GM23248 (cell line): ENCODE measurements around the gene ITGAD. TPM values are rescaled to one million over a fixed set of nuclear protein-coding genes. Genes with fewer than 3 reads are reported as not detected.
A peak's percentile ranks its signal among the peaks of the same experiment; 100 is the strongest.

Source experiments
- DNase-seq: peaks from one replicate; pipeline ENCODE4 v3.0.0-alpha.2; 2015
- H2AFZ ChIP-seq: fragments of 200-600 bp; sonication (generic); 2 replicates; pipeline ENCODE4 v1.6.1; 2016; ENCODE audit warnings: antibody characterized with exemption
- H3F3A ChIP-seq: fragments of 200-600 bp; sonication (generic); 2 replicates; pipeline ENCODE4 v1.6.1; 2016; ENCODE audit warnings: mild to moderate bottlenecking, antibody characterized with exemption, mixed run types; ENCODE audit not compliant: insufficient read depth
- H3K27ac ChIP-seq: fragments of 200-600 bp; sonication (generic); 2 replicates; pipeline ENCODE4 v1.5.1; 2016; ENCODE audit warnings: mild to moderate bottlenecking
- H3K27me3 ChIP-seq: fragments of 200-600 bp; sonication (generic); replicated peaks from 2 replicates; pipeline ENCODE4 v1.6.1; 2016; ENCODE audit warnings: mild to moderate bottlenecking; ENCODE audit not compliant: insufficient read depth
- H3K36me3 ChIP-seq: fragments of 200-600 bp; sonication (generic); 2 replicates; pipeline ENCODE4 v1.6.1; 2016; ENCODE audit warnings: low read depth, mild to moderate bottlenecking
- H3K4me1 ChIP-seq: fragments of 200-600 bp; sonication (generic); 2 replicates; pipeline ENCODE4 v1.6.1; 2016; ENCODE audit warnings: mild to moderate bottlenecking; ENCODE audit not compliant: insufficient read depth
- H3K4me2 ChIP-seq: fragments of 200-600 bp; sonication (generic); one replicate; pipeline ENCODE4 v1.6.1; 2016; ENCODE audit warnings: mild to moderate bottlenecking; ENCODE audit not compliant: unreplicated experiment
- H3K4me3 ChIP-seq: fragments of 200-600 bp; sonication (generic); 2 replicates; pipeline ENCODE4 v1.5.1; 2016; ENCODE audit warnings: mild to moderate bottlenecking
- H3K79me2 ChIP-seq: fragments of 200-600 bp; sonication (generic); 2 replicates; pipeline ENCODE4 v1.6.1; 2016; ENCODE audit warnings: mild to moderate bottlenecking; ENCODE audit not compliant: insufficient read depth
- H3K9ac ChIP-seq: fragments of 200-600 bp; sonication (generic); 2 replicates; pipeline ENCODE4 v1.6.1; 2016; ENCODE audit warnings: mild to moderate bottlenecking
- H3K9me2 ChIP-seq: fragments of 200-600 bp; sonication (generic); 2 replicates; pipeline ENCODE4 v1.6.1; 2016; ENCODE audit warnings: mixed run types, mild to moderate bottlenecking, moderate library complexity; ENCODE audit not compliant: insufficient read depth
- H3K9me3 ChIP-seq: fragments of 200-600 bp; sonication (generic); one replicate; pipeline ENCODE4 v1.6.1; 2017; ENCODE audit warnings: low read depth
- H4K20me1 ChIP-seq: fragments of 200-600 bp; sonication (generic); 2 replicates; pipeline ENCODE4 v1.6.0; 2016; ENCODE audit not compliant: insufficient read depth
- EZH2 ChIP-seq: fragments of 200-600 bp; sonication (generic); IDR thresholded peaks from 2 replicates; pipeline ENCODE4 v1.6.1; 2018; ENCODE audit warnings: antibody characterized with exemption, mild to moderate bottlenecking; ENCODE audit not compliant: insufficient read depth, poor library complexity, severe bottlenecking
- EZH2phosphoT487 ChIP-seq: fragments of 200-600 bp; sonication (generic); IDR thresholded peaks from 2 replicates; pipeline ENCODE4 v1.6.1; 2018; ENCODE audit warnings: antibody characterized with exemption, moderate library complexity, mild to moderate bottlenecking, low read depth; ENCODE audit not compliant: insufficient read depth
- WGBS, 2 experiments: methylation state at CpG; one replicate each; pipeline ENCODE4 v1.1.6; 2015 to 2017; ENCODE audit warnings: low lambda C conversion rate in 2 of 2, low coverage in 1 of 2; ENCODE audit errors: missing lambda C conversion rate in 2 of 2; 5-methylcytosine and 5-hydroxymethylcytosine counted together
- in situ Hi-C: fragments of 300-500 bp; cut with MboI; formaldehyde crosslinking; loops from 2 replicates; pipeline ENCODE4 v1.15.0; 2020
- polyA plus RNA-seq: library from polyadenylated mRNA; unstranded; fragments of >200 nt; fragmentation: Nextera tagmentation; extraction: Ambion mirVana; gene quantifications from 2 replicates; pipeline ENCODE4 v1.2.1, GENCODE V29; 2016
- total RNA-seq: library from RNA; depleted of rRNA; stranded (reverse); fragments of >200 nt; shearing (Covaris generic); gene quantifications from 2 replicates; pipeline ENCODE4 v1.2.3, GENCODE V29; 2014

The ITGAD gene
- total and polyA plus RNA-seq, 2 experiments from 2014 or later: not detected

DNA sequence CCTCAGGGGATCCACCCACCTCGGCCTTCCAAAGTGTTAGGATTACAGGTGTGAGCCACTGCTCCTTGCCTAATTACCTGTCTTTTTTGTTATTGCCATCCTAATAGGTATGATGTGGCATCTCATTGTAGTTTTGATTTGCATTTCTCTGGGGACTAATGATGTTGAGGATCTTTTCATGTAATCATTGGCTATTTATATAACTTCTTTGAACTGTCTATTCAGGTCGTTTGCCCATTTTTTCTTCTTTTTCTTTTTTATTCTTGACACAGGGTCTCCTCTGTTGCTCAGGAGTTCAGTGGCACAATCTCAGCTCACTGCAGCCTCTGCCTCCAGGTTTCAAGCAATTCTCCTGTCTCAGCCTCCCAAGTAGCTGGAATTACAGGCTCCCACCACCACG is 77.5 kb downstream of the ITGAD start:
- Histone ChIP-seq H3K9ac (peak overlapping the region; percentile 90), H4K20me1 (no peaks in the 10 kb centered on the region), H3K79me2 (peaks cover 28% of the 10 kb centered on the region), H3K27ac (peak overlapping the region; percentile 88), H3K36me3 (peaks cover 20% of the 10 kb centered on the region), H3K4me3 (peak overlapping the region; percentile 86), H3K27me3 (no peaks in the 10 kb centered on the region), H3K4me2 (peak overlapping the region; percentile 90), H3K9me3 (no peaks in the 10 kb centered on the region), H3K4me1 (peaks cover 6% of the 10 kb centered on the region; the same call in 1 of the 2 replicates), H3F3A (peaks cover 28% of the 10 kb centered on the region), H2AFZ (peak overlapping the region; percentile 65), H3K9me2 (no peaks in the 10 kb centered on the region)
- whole genome bisulfite sequencing, 2 experiments: 75 to 81% methylated on average over 3 of the region's 3 CpGs
- no peak for DNase-seq
- in situ Hi-C loops: no loop called here
- TF ChIP-seq EZH2phosphoT487 (no peak), EZH2 (no peak)

DNA sequence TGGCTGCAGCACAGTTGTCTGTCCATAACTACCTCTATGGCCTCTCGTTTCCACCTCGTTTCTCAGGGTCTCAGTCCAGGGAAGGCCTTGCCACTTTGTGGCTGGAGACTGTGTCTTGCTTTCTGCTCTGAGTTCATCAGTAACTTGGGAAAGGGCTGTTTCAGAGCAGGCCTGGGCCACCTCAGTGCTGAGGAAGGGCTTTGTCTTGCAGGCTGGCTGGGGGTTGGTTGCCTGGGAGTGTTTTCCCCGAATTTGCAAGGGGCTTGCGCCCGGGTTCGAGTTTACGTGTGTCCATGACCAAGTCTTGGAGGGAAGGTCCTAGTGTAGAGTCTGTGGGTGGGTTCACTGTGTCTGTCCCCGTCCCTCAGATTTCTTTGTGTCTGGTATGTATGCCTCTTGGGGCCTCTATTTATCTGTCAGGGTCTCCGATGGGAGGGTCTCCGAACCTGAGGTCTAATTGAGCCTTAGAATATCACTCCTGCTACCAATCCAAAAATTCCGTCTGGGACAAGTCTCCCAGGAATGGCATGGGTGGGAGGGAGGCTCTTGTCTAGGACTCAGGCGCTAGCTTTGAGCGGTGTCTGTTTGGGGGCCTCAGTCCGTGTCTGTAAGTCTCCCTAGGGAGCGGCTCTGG is 78.2 kb downstream of the ITGAD start:
- H3K79me2 ChIP-seq: peaks cover 30% of the 10 kb centered on the region

DNA sequence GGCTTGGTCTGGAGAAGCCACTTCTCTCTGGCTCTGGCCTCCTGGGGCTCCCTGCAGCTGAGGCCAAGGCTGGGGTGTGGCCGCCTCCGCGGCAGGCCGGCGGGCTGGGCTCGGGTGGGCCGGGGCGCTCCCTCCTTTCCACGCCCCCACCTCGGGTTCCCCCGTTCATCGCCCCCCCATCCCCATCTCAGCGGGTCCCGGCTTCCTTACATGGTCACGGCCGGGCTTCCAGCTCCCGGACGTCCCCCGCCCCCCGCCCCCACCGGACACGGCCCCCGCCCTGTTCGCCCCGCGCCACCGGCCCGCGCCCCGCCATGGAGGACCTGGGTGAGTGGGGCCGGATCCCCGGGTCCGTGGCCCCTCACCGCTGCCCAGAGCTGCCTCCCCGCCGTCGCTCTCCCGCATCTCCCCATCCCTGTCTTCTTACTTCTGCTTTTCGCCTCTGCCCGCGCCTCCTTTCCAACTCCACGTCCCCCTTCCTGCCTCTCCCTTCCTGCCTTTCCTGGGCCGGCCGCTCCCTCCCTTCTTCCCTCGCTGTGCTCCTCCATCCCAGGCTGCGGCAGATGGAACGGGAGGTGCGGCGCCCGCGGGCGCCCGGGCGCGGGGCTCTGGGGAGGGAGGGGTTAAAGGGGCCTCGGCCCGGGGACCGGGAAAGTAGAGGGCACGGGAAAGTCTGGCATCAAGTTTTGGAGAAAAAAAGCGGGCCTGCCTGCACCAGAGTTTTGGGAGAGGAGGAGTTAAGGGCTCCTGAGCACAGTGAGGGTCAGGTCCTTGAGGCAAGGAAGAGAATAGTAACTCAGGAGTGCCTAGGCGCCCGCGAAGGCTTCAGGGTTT is 79.0 kb downstream of the ITGAD start, which contains the start of gene TGFB1I1:
Gene TGFB1I1 (plus strand): TSS at position 278 of the 834 bp plus-strand sequence. CDS start 37 bp downstream, at position 315.
- peak within 1 kb of the TSS; percentile 90 for H3K9ac ChIP-seq
- peaks cover 28% of the 10 kb centered on the region for H3F3A ChIP-seq
- peaks cover 20% of the 10 kb centered on the region for H3K36me3 ChIP-seq
- peak within 1 kb of the TSS; percentile 86 for H3K4me3 ChIP-seq
- peak within 1 kb of the TSS; percentile 90 for H3K4me2 ChIP-seq
- DNase-seq: peak; percentile 85
- TF ChIP-seq EZH2phosphoT487 (no peak), EZH2 (no peak)
- peak within 1 kb of the TSS; percentile 88 for H3K27ac ChIP-seq
- H2AFZ ChIP-seq: peak within 1 kb of the TSS; percentile 79
- no peaks in the 10 kb centered on the region for H4K20me1 ChIP-seq
- no peaks in the 10 kb centered on the region for H3K9me3 ChIP-seq
- no peaks in the 10 kb centered on the region for H3K9me2 ChIP-seq
- 1% methylated on average over 26 to 59 of the region's 63 CpGs for WGBS, 2 experiments
- H3K27me3 ChIP-seq: no peaks in the 10 kb centered on the region
- in situ Hi-C loops: no loop called here
- peaks cover 30% of the 10 kb centered on the region for H3K79me2 ChIP-seq
- H3K4me1 ChIP-seq: peaks cover 6% of the 10 kb centered on the region; the same call in 1 of the 2 replicates

More for the DNA sequence above, 78.2 kb downstream of the ITGAD start:
- H3K4me2 ChIP-seq: peak overlapping the region; percentile 90
- H3K27ac ChIP-seq: peak overlapping the region; percentile 88
- no peaks in the 10 kb centered on the region for H4K20me1 ChIP-seq
- peaks cover 20% of the 10 kb centered on the region for H3K36me3 ChIP-seq
- no peaks in the 10 kb centered on the region for H3K27me3 ChIP-seq
- no peaks in the 10 kb centered on the region for H3K9me3 ChIP-seq
- peak overlapping the region; percentile 90 for H3K9ac ChIP-seq
- peaks cover 6% of the 10 kb centered on the region; the same call in 1 of the 2 replicates for H3K4me1 ChIP-seq
- in situ Hi-C loops: no loop called here
- no peak for TF ChIP-seq EZH2phosphoT487
- no peak for TF ChIP-seq EZH2
- peak; percentile 52 for DNase-seq
- H3F3A ChIP-seq: peaks cover 28% of the 10 kb centered on the region
- no peaks in the 10 kb centered on the region for H3K9me2 ChIP-seq
- H2AFZ ChIP-seq: peak overlapping the region; percentile 65
- 11 to 12% methylated on average over 15 of the region's 15 CpGs for WGBS, 2 experiments
- H3K4me3 ChIP-seq: peak overlapping the region; percentile 86

DNA sequence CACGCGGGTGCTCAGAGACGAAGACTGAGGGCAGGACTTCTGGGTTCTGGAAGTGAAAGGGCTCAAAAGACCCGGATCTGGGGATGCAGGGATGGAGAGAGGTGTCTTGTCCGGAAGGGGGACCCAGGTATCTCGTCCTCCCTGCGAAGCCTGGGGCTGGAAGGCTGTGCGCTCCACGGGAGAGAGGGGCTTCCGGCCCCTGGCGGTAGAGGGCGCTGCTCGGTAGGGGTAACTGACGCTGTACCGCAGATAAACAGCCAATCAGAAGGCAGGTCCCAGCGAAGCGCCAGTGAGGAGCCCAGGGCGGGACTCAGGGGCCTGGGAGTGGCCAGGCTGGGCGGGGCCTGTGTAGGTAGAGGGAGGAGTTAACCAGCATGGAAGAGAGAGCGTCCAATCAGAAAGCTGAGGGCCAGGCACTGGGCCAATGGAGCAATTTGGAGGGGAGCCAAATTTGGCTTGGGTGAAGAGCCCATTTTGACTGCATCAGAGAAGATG is 79.6 kb downstream of the ITGAD start:
- in situ Hi-C loops: no loop called here

More for the DNA sequence above, 79.6 kb downstream of the ITGAD start:
- H4K20me1 ChIP-seq: no peaks in the 10 kb centered on the region
- WGBS, 2 experiments: 8 to 11% methylated on average over 18 to 20 of the region's 20 CpGs
- peak overlapping the region; percentile 88 for H3K27ac ChIP-seq
- H3K36me3 ChIP-seq: peaks cover 21% of the 10 kb centered on the region
- DNase-seq: peak; percentile 96
- H3K79me2 ChIP-seq: peaks cover 30% of the 10 kb centered on the region
- peaks cover 6% of the 10 kb centered on the region; the same call in 1 of the 2 replicates for H3K4me1 ChIP-seq
- no peaks in the 10 kb centered on the region for H3K27me3 ChIP-seq
- peak overlapping the region; percentile 86 for H3K4me3 ChIP-seq
- H3F3A ChIP-seq: peaks cover 28% of the 10 kb centered on the region
- H3K9ac ChIP-seq: peak overlapping the region; percentile 90
- H3K9me2 ChIP-seq: no peaks in the 10 kb centered on the region
- no peak for TF ChIP-seq EZH2phosphoT487
- no peak for TF ChIP-seq EZH2
- peak overlapping the region; percentile 73 for H3K4me2 ChIP-seq
- no peaks in the 10 kb centered on the region for H3K9me3 ChIP-seq
- H2AFZ ChIP-seq: peak overlapping the region; percentile 79
